ENCODE measurements around the gene HYAL2. TPM values are rescaled to one million over a fixed set of nuclear protein-coding genes. Genes with fewer than 3 reads are reported as not detected.

Gene HYAL2
- total and polyA plus RNA-seq, 9 of the 15 experiments (the other 6 are each of a cell fraction or from before 2014, with no cell fraction given): 0.36 to 22.7 (median 11.4) TPM; not detected in 1

DNA sequence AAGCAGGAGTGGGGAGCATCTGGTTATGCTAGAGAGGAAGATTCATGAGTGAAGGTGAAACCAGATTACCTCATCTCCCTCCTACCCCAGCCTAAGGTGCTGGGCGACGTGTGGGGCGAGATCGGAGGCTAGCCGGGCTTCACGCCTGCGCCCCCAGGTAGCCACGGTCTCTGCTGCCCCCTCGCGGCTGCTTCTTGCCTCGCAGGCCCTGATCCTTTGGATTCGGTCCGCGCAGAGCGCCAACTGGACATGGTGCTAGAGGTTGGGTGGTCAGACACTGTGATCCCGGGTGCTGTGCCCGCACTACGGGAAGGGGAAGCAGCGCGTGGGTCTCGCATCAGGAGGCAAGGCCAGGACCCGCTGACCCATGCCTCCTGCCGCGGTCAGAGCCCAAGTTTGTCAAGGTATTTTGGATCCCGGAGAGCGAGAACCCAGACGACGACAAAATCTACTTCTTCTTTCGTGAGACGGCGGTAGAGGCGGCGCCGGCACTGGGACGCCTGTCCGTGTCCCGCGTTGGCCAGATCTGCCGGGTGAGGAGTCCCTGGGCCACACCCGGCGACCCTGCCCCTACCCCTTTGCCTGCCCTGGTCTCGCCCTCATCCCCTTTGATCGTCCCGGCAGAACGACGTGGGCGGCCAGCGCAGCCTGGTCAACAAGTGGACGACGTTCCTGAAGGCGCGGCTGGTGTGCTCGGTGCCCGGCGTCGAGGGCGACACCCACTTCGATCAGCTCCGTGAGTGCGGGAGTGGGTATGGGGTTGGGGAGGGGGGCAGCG lies 49.4 kb downstream of the HYAL2 start (continued):
- TF ChIP-seq, protein P1, sequence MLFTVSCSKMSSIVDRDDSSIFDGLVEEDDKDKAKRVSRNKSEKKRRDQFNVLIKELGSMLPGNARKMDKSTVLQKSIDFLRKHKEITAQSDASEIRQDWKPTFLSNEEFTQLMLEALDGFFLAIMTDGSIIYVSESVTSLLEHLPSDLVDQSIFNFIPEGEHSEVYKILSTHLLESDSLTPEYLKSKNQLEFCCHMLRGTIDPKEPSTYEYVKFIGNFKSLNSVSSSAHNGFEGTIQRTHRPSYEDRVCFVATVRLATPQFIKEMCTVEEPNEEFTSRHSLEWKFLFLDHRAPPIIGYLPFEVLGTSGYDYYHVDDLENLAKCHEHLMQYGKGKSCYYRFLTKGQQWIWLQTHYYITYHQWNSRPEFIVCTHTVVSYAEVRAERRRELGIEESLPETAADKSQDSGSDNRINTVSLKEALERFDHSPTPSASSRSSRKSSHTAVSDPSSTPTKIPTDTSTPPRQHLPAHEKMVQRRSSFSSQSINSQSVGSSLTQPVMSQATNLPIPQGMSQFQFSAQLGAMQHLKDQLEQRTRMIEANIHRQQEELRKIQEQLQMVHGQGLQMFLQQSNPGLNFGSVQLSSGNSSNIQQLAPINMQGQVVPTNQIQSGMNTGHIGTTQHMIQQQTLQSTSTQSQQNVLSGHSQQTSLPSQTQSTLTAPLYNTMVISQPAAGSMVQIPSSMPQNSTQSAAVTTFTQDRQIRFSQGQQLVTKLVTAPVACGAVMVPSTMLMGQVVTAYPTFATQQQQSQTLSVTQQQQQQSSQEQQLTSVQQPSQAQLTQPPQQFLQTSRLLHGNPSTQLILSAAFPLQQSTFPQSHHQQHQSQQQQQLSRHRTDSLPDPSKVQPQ (CRISPR knock-in tag; IDR thresholded peaks at IDR 0.05; ENCODE audit: borderline replicate concordance): no peak
- TF ChIP-seq JUND (IDR thresholded peaks at IDR 0.05; ENCODE audit: borderline replicate concordance, low read depth, low read length): peak; percentile 51
- TF ChIP-seq JUND (tag; IDR thresholded peaks at IDR 0.05; ENCODE audit: borderline replicate concordance, low read depth, low read length): peak; percentile 50; the same call in 1 of the 3 replicates
- no peak for TF ChIP-seq FOXA3 (CRISPR knock-in tag; conservative IDR thresholded peaks at IDR 0.05 in 1 of 2, IDR thresholded peaks at IDR 0.05 in 1 of 2)
- no peak for TF ChIP-seq ELF1 (tag; IDR thresholded peaks at IDR 0.05)
- TF ChIP-seq, protein P2, sequence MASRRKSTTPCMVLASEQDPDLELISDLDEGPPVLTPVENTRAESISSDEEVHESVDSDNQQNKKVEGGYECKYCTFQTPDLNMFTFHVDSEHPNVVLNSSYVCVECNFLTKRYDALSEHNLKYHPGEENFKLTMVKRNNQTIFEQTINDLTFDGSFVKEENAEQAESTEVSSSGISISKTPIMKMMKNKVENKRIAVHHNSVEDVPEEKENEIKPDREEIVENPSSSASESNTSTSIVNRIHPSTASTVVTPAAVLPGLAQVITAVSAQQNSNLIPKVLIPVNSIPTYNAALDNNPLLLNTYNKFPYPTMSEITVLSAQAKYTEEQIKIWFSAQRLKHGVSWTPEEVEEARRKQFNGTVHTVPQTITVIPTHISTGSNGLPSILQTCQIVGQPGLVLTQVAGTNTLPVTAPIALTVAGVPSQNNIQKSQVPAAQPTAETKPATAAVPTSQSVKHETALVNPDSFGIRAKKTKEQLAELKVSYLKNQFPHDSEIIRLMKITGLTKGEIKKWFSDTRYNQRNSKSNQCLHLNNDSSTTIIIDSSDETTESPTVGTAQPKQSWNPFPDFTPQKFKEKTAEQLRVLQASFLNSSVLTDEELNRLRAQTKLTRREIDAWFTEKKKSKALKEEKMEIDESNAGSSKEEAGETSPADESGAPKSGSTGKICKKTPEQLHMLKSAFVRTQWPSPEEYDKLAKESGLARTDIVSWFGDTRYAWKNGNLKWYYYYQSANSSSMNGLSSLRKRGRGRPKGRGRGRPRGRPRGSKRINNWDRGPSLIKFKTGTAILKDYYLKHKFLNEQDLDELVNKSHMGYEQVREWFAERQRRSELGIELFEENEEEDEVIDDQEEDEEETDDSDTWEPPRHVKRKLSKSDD (conservative IDR thresholded peaks at IDR 0.05; ENCODE audit: low read length): no peak
- TF ChIP-seq HDAC6 (IDR thresholded peaks at IDR 0.05; ENCODE audit: low read depth, low read length): no peak
- TF ChIP-seq, protein P3, sequence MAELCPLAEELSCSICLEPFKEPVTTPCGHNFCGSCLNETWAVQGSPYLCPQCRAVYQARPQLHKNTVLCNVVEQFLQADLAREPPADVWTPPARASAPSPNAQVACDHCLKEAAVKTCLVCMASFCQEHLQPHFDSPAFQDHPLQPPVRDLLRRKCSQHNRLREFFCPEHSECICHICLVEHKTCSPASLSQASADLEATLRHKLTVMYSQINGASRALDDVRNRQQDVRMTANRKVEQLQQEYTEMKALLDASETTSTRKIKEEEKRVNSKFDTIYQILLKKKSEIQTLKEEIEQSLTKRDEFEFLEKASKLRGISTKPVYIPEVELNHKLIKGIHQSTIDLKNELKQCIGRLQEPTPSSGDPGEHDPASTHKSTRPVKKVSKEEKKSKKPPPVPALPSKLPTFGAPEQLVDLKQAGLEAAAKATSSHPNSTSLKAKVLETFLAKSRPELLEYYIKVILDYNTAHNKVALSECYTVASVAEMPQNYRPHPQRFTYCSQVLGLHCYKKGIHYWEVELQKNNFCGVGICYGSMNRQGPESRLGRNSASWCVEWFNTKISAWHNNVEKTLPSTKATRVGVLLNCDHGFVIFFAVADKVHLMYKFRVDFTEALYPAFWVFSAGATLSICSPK (IDR thresholded peaks at IDR 0.05; ENCODE audit: borderline replicate concordance): no peak
- TF ChIP-seq ZNF124 (CRISPR knock-in tag; IDR thresholded peaks at IDR 0.05): no peak
- peak; percentile 15 for TF ChIP-seq TAF1 (IDR thresholded peaks at IDR 0.05; ENCODE audit: control insufficient read depth, extremely low read depth, insufficient read depth, low read length, severe bottlenecking)
- TF ChIP-seq TOE1 (IDR thresholded peaks at IDR 0.05; ENCODE audit: borderline replicate concordance): 0 out of 2 replicates have a peak, but pooled peaks have one; percentile 27
- no peak for TF ChIP-seq TOE1 (CRISPR knock-in tag; IDR thresholded peaks at IDR 0.05; ENCODE audit: borderline replicate concordance, low read depth)
- no peak for TF ChIP-seq ZNF75A (CRISPR knock-in tag; IDR thresholded peaks at IDR 0.05)
- TF ChIP-seq RNF2 (IDR thresholded peaks at IDR 0.05): 0 out of 2 replicates have a peak, but pooled peaks have one; percentile 20
